Adrenal gland (tissue), 12 donors: ENCODE results near the gene ST6GALNAC5. TPM values are rescaled to one million over a fixed set of nuclear protein-coding genes. Genes with fewer than 3 reads are reported as not detected.

ENCODE experiments used
- DNase-seq, 7 donors: peaks; one replicate each; pipeline ENCODE4 v3.0.0-alpha.2; 2019 to 2020
- H3K27ac ChIP-seq, 5 donors: fragments of 200-600 bp; sonication (generic) in 4 of 5; 1 replicate in 3 of 5; 2 replicates in 2 of 5; pipeline versions ENCODE4 v1.5.1 to v1.8.0; 2016 to 2020; ENCODE audit warnings: mild to moderate bottlenecking in 1 of 5
- H3K27me3 ChIP-seq: fragments of 200-600 bp; 2 replicates; pipeline ENCODE4 v1.8.0; 2021
- H3K36me3 ChIP-seq, 2 donors: fragments of 200-600 bp; replicated peaks in 1 of 2; 1 replicate in 1 of 2; 2 replicates in 1 of 2; pipeline versions ENCODE4 v1.5.1 to v1.8.0; 2018 to 2022
- H3K4me1 ChIP-seq, 2 donors: fragments of 200-600 bp; replicated peaks in 1 of 2; 1 replicate in 1 of 2; 2 replicates in 1 of 2; pipeline versions ENCODE4 v1.5.1 to v1.8.0; 2018 to 2021
- H3K4me3 ChIP-seq, 4 donors: fragments of 200-600 bp; sonication (generic) in 3 of 4; one replicate each; pipeline ENCODE4 v1.5.1; 2016 to 2018
- H3K9me3 ChIP-seq, 3 donors: fragments of 200-600 bp; sonication (generic) in 1 of 3; replicated peaks in 1 of 3; 1 replicate in 2 of 3; 2 replicates in 1 of 3; pipeline versions ENCODE4 v1.5.1 to v1.8.0; 2016 to 2021
- CTCF ChIP-seq, 6 experiments: fragments of 450-650 bp in 4 of 6; fragments of 200-600 bp in 2 of 6; sonication (generic) in 1 of 6; IDR thresholded peaks; 1 replicate in 5 of 6; 2 replicates in 1 of 6; pipeline versions ENCODE4 v1.5.1 to v1.8.0; 2016 to 2021; ENCODE audit warnings: antibody characterized with exemption in 6 of 6, mild to moderate bottlenecking in 2 of 6, moderate library complexity in 1 of 6
- POLR2A ChIP-seq, 2 donors: fragments of 450-650 bp; IDR thresholded peaks; one replicate each; pipeline ENCODE4 v1.6.1; 2017; ENCODE audit warnings: antibody characterized with exemption in 2 of 2, mild to moderate bottlenecking in 2 of 2, moderate library complexity in 1 of 2
- WGBS, 4 donors: extraction: QIAGEN DNeasy Blood & Tissue Kit in 2 of 4; methylation state at CpG; one replicate each; pipeline versions ENCODE4 v1.1.5 to v1.1.7; 2013 to 2017; 5-methylcytosine and 5-hydroxymethylcytosine counted together
- intact Hi-C, 2 donors: fragments of 100-400 bp; cut with DNase I; formaldehyde crosslinking; loops; one replicate each; pipeline versions ENCODE4 v1.14.1 to v1.15.0; 2022 to 2023
- polyA plus RNA-seq, 3 donors: library from polyadenylated mRNA; stranded (reverse); fragments of 200-250 nt in 2 of 3; fragments of 350-450 nt in 1 of 3; fragmentation: Illumina TruSeq in 1 of 3; extraction: RNeasy Lipid Tissue Mini Kit (QIAGEN cat#74804) in 1 of 3; gene quantifications; one replicate each; pipeline ENCODE4 v1.2.3, GENCODE V29; 2013 to 2014
- total RNA-seq, 9 donors: library from RNA; depleted of rRNA in 4 of 9; stranded (reverse); fragments of >200 nt in 4 of 9; fragments of 120-200 nt in 1 of 9; fragmentation: NEBNext Ultra II Directional in 1 of 9; extraction: Animal tissue kit (Norgen Biotek cat#: 25700) in 1 of 9; gene quantifications; one replicate each; pipeline versions ENCODE4 v1.1.0 to v1.2.4, GENCODE V29; 2013 to 2023
- donor health status: healthy with polysubstance abuse.
- donor health status: Bipolar disorder and iron deficiency.
- donor health status: DM: yes; HTN: yes; CAD: no.
- donor health status: DM: no; HTN: no; CAD: no.
- donor health status: DM: no; HTN: no; CAD: no.
- donor health status: DM: yes; HTN: yes; CAD: no.

ST6GALNAC5 gene
- total and polyA plus RNA-seq, 12 donors: 1.1 to 48.4 (median 21.4) TPM

- no peaks in the 10 kb centered on the region for H3K9me3 ChIP-seq
- H3K36me3 ChIP-seq: no peaks in the 10 kb centered on the region
- DNase-seq: no peak
- H3K4me3 ChIP-seq: no peak overlapping the region
- 93 to 98% (median 94%) methylated on average over 6 to 20 of the region's 20 CpGs for WGBS, 4 donors
- H3K27ac ChIP-seq: no peak overlapping the region
- intact Hi-C loops: no loop called here
- TF ChIP-seq POLR2A (IDR thresholded peaks at IDR 0.05) (no peak), CTCF (IDR thresholded peaks at IDR 0.05) (no peak)
- no peaks in the 10 kb centered on the region for H3K4me1 ChIP-seq
- no peaks in the 10 kb centered on the region for H3K27me3 ChIP-seq
These were observed 177.0 kb downstream of the ST6GALNAC5 start for GRCh38 chr1:77044133-77044849.

GRCh38 chr1:77047575-77047974, 180.3 kb downstream of the ST6GALNAC5 start:
- Histone ChIP-seq H3K27ac (no peak overlapping the region), H3K36me3 (no peaks in the 10 kb centered on the region), H3K9me3 (no peaks in the 10 kb centered on the region), H3K27me3 (no peaks in the 10 kb centered on the region), H3K4me3 (no peak overlapping the region), H3K4me1 (no peaks in the 10 kb centered on the region)
- TF ChIP-seq CTCF (IDR thresholded peaks at IDR 0.05) (no peak), POLR2A (IDR thresholded peaks at IDR 0.05) (no peak)
- no peak for DNase-seq
- 84 to 96% (median 90%) methylated on average over 1 of the region's 1 CpG for WGBS, 4 donors
- intact Hi-C loops: no loop called here

GRCh38 chr1:77047978-77048614, 180.8 kb downstream of the ST6GALNAC5 start:
- no peak for DNase-seq
- Histone ChIP-seq H3K27ac (no peak overlapping the region), H3K4me1 (no peaks in the 10 kb centered on the region), H3K9me3 (no peaks in the 10 kb centered on the region), H3K36me3 (no peaks in the 10 kb centered on the region), H3K27me3 (no peaks in the 10 kb centered on the region), H3K4me3 (no peak overlapping the region)
- intact Hi-C loops: no loop called here
- no peak for TF ChIP-seq POLR2A (IDR thresholded peaks at IDR 0.05)
- TF ChIP-seq CTCF (IDR thresholded peaks at IDR 0.05): no peak
- 71 to 77% (median 73%) methylated on average over 3 of the region's 3 CpGs for WGBS, 4 donors

GRCh38 chr1:77048615-77049005, 181.3 kb downstream of the ST6GALNAC5 start:
- no peaks in the 10 kb centered on the region for H3K27me3 ChIP-seq
- no peaks in the 10 kb centered on the region for H3K4me1 ChIP-seq
- DNase-seq: no peak
- no peaks in the 10 kb centered on the region for H3K36me3 ChIP-seq
- WGBS, 4 donors: 56 to 87% (median 74%) methylated on average over 1 of the region's 1 CpG
- TF ChIP-seq CTCF (IDR thresholded peaks at IDR 0.05) (no peak), POLR2A (IDR thresholded peaks at IDR 0.05) (no peak)
- intact Hi-C loops: no loop called here
- H3K9me3 ChIP-seq: no peaks in the 10 kb centered on the region
- H3K27ac ChIP-seq: no peak overlapping the region
- H3K4me3 ChIP-seq: no peak overlapping the region
